H9 (cell line): ENCODE results near the gene SACM1L. TPM values are rescaled to one million over a fixed set of nuclear protein-coding genes. Genes with fewer than 3 reads are reported as not detected.

ENCODE experiments used
- DNase-seq: peaks from one replicate; pipeline ENCODE4 v3.0.0-alpha.2; 2017
- H2AFZ ChIP-seq: one replicate; pipeline ENCODE4 v1.6.1; 2013; ENCODE audit warnings: mild to moderate bottlenecking, low read length, control low read depth, moderate library complexity
- H2AK5ac ChIP-seq: 2 replicates; pipeline ENCODE4 v1.6.1; 2013; ENCODE audit warnings: low read length, control low read depth, mixed read lengths; ENCODE audit not compliant: insufficient read length
- H2BK120ac ChIP-seq: one replicate; pipeline ENCODE4 v1.6.1; 2013; ENCODE audit warnings: low read depth, mild to moderate bottlenecking, low read length, control low read depth, inconsistent platforms; ENCODE audit not compliant: poor library complexity, severe bottlenecking
- H2BK12ac ChIP-seq: 2 replicates; pipeline ENCODE4 v1.6.1; 2013; ENCODE audit warnings: low read length, control low read depth, mixed read lengths, low read depth; ENCODE audit not compliant: insufficient read length
- H2BK15ac ChIP-seq: 2 replicates; pipeline ENCODE4 v1.6.1; 2013; ENCODE audit warnings: low read depth, low read length, control low read depth
- H2BK20ac ChIP-seq: one replicate; pipeline ENCODE4 v1.6.1; 2013; ENCODE audit warnings: low read depth, mild to moderate bottlenecking, low read length, control low read depth, inconsistent platforms; ENCODE audit not compliant: poor library complexity, severe bottlenecking
- H2BK5ac ChIP-seq: 2 replicates; pipeline ENCODE4 v1.6.1; 2013; ENCODE audit warnings: low read length, control low read depth, mixed read lengths; ENCODE audit not compliant: insufficient read length
- H3K14ac ChIP-seq: 2 replicates; pipeline ENCODE4 v1.6.1; 2013; ENCODE audit warnings: low read length, control low read depth; ENCODE audit not compliant: insufficient read depth
- H3K18ac ChIP-seq: 2 replicates; pipeline ENCODE4 v1.6.1; 2013; ENCODE audit warnings: low read depth, mild to moderate bottlenecking, mixed read lengths, low read length, control low read depth; ENCODE audit not compliant: insufficient read length
- H3K23ac ChIP-seq: 2 replicates; pipeline ENCODE4 v1.6.1; 2013; ENCODE audit warnings: low read length, control low read depth, mixed read lengths, low read depth; ENCODE audit not compliant: insufficient read length
- H3K23me2 ChIP-seq: 2 replicates; pipeline ENCODE4 v1.6.1; 2013; ENCODE audit warnings: low read depth, mild to moderate bottlenecking, mixed read lengths, low read length, control low read depth; ENCODE audit not compliant: insufficient read length, poor library complexity, severe bottlenecking
- H3K27ac ChIP-seq: 2 replicates; pipeline ENCODE4 v1.5.1; 2013; ENCODE audit warnings: low read length, control low read depth, mixed read lengths, low read depth; ENCODE audit not compliant: insufficient read length
- H3K27me3 ChIP-seq: 2 replicates; pipeline ENCODE4 v1.6.1; 2013; ENCODE audit warnings: low read length, control low read depth, inconsistent platforms; ENCODE audit not compliant: insufficient read depth
- H3K4ac ChIP-seq: 2 replicates; pipeline ENCODE4 v1.6.1; 2013; ENCODE audit warnings: low read depth, mild to moderate bottlenecking, control low read depth, inconsistent platforms, low read length, moderate library complexity
- H3K4me1 ChIP-seq: 2 replicates; pipeline ENCODE4 v1.6.1; 2013; ENCODE audit warnings: low read length, control low read depth, inconsistent platforms; ENCODE audit not compliant: insufficient read depth
- H3K4me2 ChIP-seq: 2 replicates; pipeline ENCODE4 v1.6.1; 2013; ENCODE audit warnings: low read length, control low read depth, mixed read lengths; ENCODE audit not compliant: insufficient read length, insufficient read depth
- H3K56ac ChIP-seq: 2 replicates; pipeline ENCODE4 v1.6.1; 2013; ENCODE audit warnings: low read depth, mild to moderate bottlenecking, mixed read lengths, low read length, control low read depth; ENCODE audit not compliant: insufficient read length
- H3K79me1 ChIP-seq: 2 replicates; pipeline ENCODE4 v1.6.1; 2013; ENCODE audit warnings: low read depth, mild to moderate bottlenecking, moderate library complexity, low read length, control low read depth, inconsistent platforms; ENCODE audit not compliant: insufficient read depth, poor library complexity, severe bottlenecking
- H3K79me2 ChIP-seq: 2 replicates; pipeline ENCODE4 v1.6.1; 2013; ENCODE audit warnings: low read length, control low read depth, inconsistent platforms; ENCODE audit not compliant: insufficient read depth
- H3K9ac ChIP-seq: 2 replicates; pipeline ENCODE4 v1.6.1; 2013; ENCODE audit warnings: low read length, control low read depth, mixed read lengths; ENCODE audit not compliant: insufficient read length; ENCODE audit errors: extremely low read depth
- H3K9me3 ChIP-seq: one replicate; pipeline ENCODE4 v1.6.1; 2013; ENCODE audit warnings: low read depth, low read length, inconsistent platforms; ENCODE audit not compliant: control insufficient read depth
- H3T11ph ChIP-seq: one replicate; pipeline ENCODE4 v1.6.1; 2013; ENCODE audit warnings: mild to moderate bottlenecking, low read length, control low read depth, inconsistent platforms
- H4K20me1 ChIP-seq: one replicate; pipeline ENCODE4 v1.6.1; 2013; ENCODE audit not compliant: control insufficient read depth, insufficient read length, insufficient read depth
- H4K5ac ChIP-seq: 2 replicates; pipeline ENCODE4 v1.6.1; 2013; ENCODE audit warnings: low read depth, mild to moderate bottlenecking, mixed read lengths, low read length, control low read depth; ENCODE audit not compliant: insufficient read length
- H4K8ac ChIP-seq: replicated peaks from 2 replicates; pipeline ENCODE4 v1.6.1; 2013; ENCODE audit warnings: low read length, control low read depth, mixed read lengths, low read depth; ENCODE audit not compliant: insufficient read length
- H4K91ac ChIP-seq: 2 replicates; pipeline ENCODE4 v1.6.1; 2013; ENCODE audit warnings: low read depth, mild to moderate bottlenecking, moderate library complexity, mixed read lengths, low read length, control low read depth; ENCODE audit not compliant: insufficient read length
- H3K27ac Mint-ChIP-seq, 3 experiments: 2 replicates in 2 of 3; 3 replicates in 1 of 3; pipeline ENCODE4 v1.8.0; 2020 to 2021; ENCODE audit warnings: mixed read lengths in 3 of 3, mild to moderate bottlenecking in 1 of 3, moderate library complexity in 1 of 3
- H3K27me3 Mint-ChIP-seq: 2 replicates; pipeline ENCODE4 v1.8.0; 2021; ENCODE audit warnings: low read depth, mild to moderate bottlenecking, moderate library complexity, mixed read lengths
- H3K36me3 Mint-ChIP-seq, 3 experiments: 2 replicates in 2 of 3; 3 replicates in 1 of 3; pipeline ENCODE4 v1.8.0; 2020 to 2021; ENCODE audit warnings: low read depth in 3 of 3, mixed read lengths in 3 of 3; ENCODE audit not compliant: insufficient read depth in 1 of 3
- H3K4me1 Mint-ChIP-seq, 2 experiments: 2 replicates each; pipeline ENCODE4 v1.8.0; 2020; ENCODE audit warnings: mixed read lengths in 2 of 2
- H3K4me3 Mint-ChIP-seq, 2 experiments: 2 replicates in 1 of 2; 3 replicates in 1 of 2; pipeline ENCODE4 v1.8.0; 2020 to 2021; ENCODE audit warnings: mild to moderate bottlenecking in 2 of 2, mixed read lengths in 2 of 2, moderate library complexity in 1 of 2
- H3K9me3 Mint-ChIP-seq, 2 experiments: 2 replicates in 1 of 2; 3 replicates in 1 of 2; pipeline ENCODE4 v1.8.0; 2020; ENCODE audit warnings: mild to moderate bottlenecking in 2 of 2, mixed read lengths in 2 of 2, moderate library complexity in 1 of 2
- CTCF ChIP-seq: fragments of 200-600 bp; sonication (generic); conservative IDR thresholded peaks from 3 replicates; pipeline ENCODE4 v1.8.0; 2021; ENCODE audit warnings: antibody characterized with exemption, mild to moderate bottlenecking
- WGBS: extraction: QIAGEN DNeasy Blood & Tissue Kit; methylation state at CpG from one replicate; pipeline ENCODE4 v1.1.7; 2013; ENCODE audit warnings: missing lambda C conversion rate, low lambda C conversion rate, mixed read lengths; ENCODE audit not compliant: insufficient read length; ENCODE audit errors: extremely low coverage; 5-methylcytosine and 5-hydroxymethylcytosine counted together
- total RNA-seq: library from RNA; stranded (reverse); gene quantifications from 2 replicates; pipeline ENCODE4 v1.2.1, GENCODE V29; 2021

Gene SACM1L
- total RNA-seq, 1 experiment from 2014 or later: 52.8 TPM

- TF ChIP-seq CTCF: no peak
- Histone ChIP-seq H4K20me1 (no peaks in the 10 kb centered on the region), H4K91ac (no peak overlapping the region), H3K4me1 (peaks cover 7% of the 10 kb centered on the region; the same call in 1 of the 2 replicates), H2BK12ac (no peak overlapping the region), H3K27me3 (no peaks in the 10 kb centered on the region), H2BK15ac (no peak overlapping the region), H2BK120ac (no peak overlapping the region), H4K5ac (no peak overlapping the region), H3K79me1 (no peaks in the 10 kb centered on the region), H3K9ac (no peak overlapping the region), H3K27ac (peak overlapping the region; percentile 28), H2BK20ac (no peak overlapping the region), H3K56ac (no peak overlapping the region), H2AFZ (no peak overlapping the region), H4K8ac (no peak overlapping the region), H3K9me3 (no peaks in the 10 kb centered on the region), H3K4me2 (peak overlapping the region; percentile 48), H3K79me2 (no peaks in the 10 kb centered on the region), H2BK5ac (no peak overlapping the region), H3T11ph (no peak overlapping the region), H2AK5ac (no peak overlapping the region), H3K4ac (no peak overlapping the region), H3K23ac (no peak overlapping the region), H3K23me2 (no peaks in the 10 kb centered on the region), H3K14ac (no peak overlapping the region), H3K18ac (no peak overlapping the region)
- H3K4me1 Mint-ChIP-seq: peaks cover 58 to 62% of the 10 kb centered on the region in 2 experiments
- WGBS: no CpG with 5 or more reads among the region's 2 CpGs
- H3K4me3 Mint-ChIP-seq: peak overlapping the region; percentile 7 to 28; a peak in 4 of 5 replicates
- no peak for DNase-seq
- peak overlapping the region; percentile 42 to 93 (median 55) for H3K27ac Mint-ChIP-seq
- H3K27me3 Mint-ChIP-seq: no peaks in the 10 kb centered on the region
- H3K36me3 Mint-ChIP-seq: peaks cover 37 to 72% (median 70%) of the 10 kb centered on the region in 3 experiments
- H3K9me3 Mint-ChIP-seq: no peaks in the 10 kb centered on the region
Measured at GRCh38 chr3:45739991-45740390, 50.8 kb downstream of the SACM1L start.
